ENCODE data around the gene CDC45. TPM values are rescaled to one million over a fixed set of nuclear protein-coding genes. Genes with fewer than 3 reads are reported as not detected.

Gene CDC45
- total RNA-seq, 4 donors from 2014 or later, result 0.39 to 3.9 (median 2.0) TPM

GRCh38 chr22:19478045-19478900, 1.4 kb upstream of the CDC45 start:
- H3K4me3 ChIP-seq (ENCODE audit: low read depth, poor library complexity, severe bottlenecking), result peak overlapping the region; percentile 91
- TF ChIP-seq CTCF (IDR thresholded peaks at IDR 0.05) (no peak), POLR2A (IDR thresholded peaks at IDR 0.05) (no peak)
- intact Hi-C loops (cut with DNase I; ENCODE audit: low total_unique reads), result no loop called here
- no peak for DNase-seq (ENCODE audit: low spot score in 2 of 2)
- WGBS, 2 donors, result 0 to 1% methylated on average over 24 to 29 of the region's 31 CpGs

- 1% methylated on average over 22 to 23 of the region's 42 CpGs for WGBS, 2 donors
- intact Hi-C loops (cut with DNase I; ENCODE audit: low total_unique reads), result no loop called here
- H3K4me3 ChIP-seq (ENCODE audit: low read depth, poor library complexity, severe bottlenecking), result peak within 1 kb of the TSS; percentile 91
- no peak for TF ChIP-seq CTCF (IDR thresholded peaks at IDR 0.05)
- peak; percentile 70 to 95 for DNase-seq (ENCODE audit: low spot score in 2 of 2)
Measured at GRCh38 chr22:19478901-19479354, 792 bp upstream of the CDC45 start, which contains the start of gene UFD1. Gene UFD1, minus strand, starts transcription at chr22:19479193. Its CDS starts 108 bp downstream, at chr22:19479085.

- DNase-seq (ENCODE audit: low spot score in 2 of 2), result no peak
- peak overlapping the region; percentile 43 for H3K4me3 ChIP-seq (ENCODE audit: low read depth, poor library complexity, severe bottlenecking)
- TF ChIP-seq CTCF (IDR thresholded peaks at IDR 0.05), result no peak
- no peak for TF ChIP-seq POLR2A (IDR thresholded peaks at IDR 0.05)
- 0 to 3% methylated on average over 15 of the region's 15 CpGs for WGBS, 2 donors
- intact Hi-C loops (cut with DNase I; ENCODE audit: low total_unique reads), result no loop called here
Measured at GRCh38 chr22:19480173-19480568, 451 bp downstream of the CDC45 start.

GRCh38 chr22:19480789-19481188, 1.1 kb downstream of the CDC45 start:
- DNase-seq (ENCODE audit: low spot score in 2 of 2), result no peak
- intact Hi-C loops (cut with DNase I; ENCODE audit: low total_unique reads), result no loop called here
- WGBS, 2 donors, result 57 to 58% methylated on average over 10 of the region's 10 CpGs
- no peak overlapping the region for H3K4me3 ChIP-seq (ENCODE audit: low read depth, poor library complexity, severe bottlenecking)
- TF ChIP-seq CTCF (IDR thresholded peaks at IDR 0.05) (no peak), POLR2A (IDR thresholded peaks at IDR 0.05) (no peak)

GRCh38 chr22:19482297-19482696, 2.6 kb downstream of the CDC45 start:
- no peak overlapping the region for H3K4me3 ChIP-seq (ENCODE audit: low read depth, poor library complexity, severe bottlenecking)
- no peak for DNase-seq (ENCODE audit: low spot score in 2 of 2)
- WGBS, 2 donors, result 86 to 91% methylated on average over 9 of the region's 9 CpGs
- TF ChIP-seq CTCF (IDR thresholded peaks at IDR 0.05) (no peak), POLR2A (IDR thresholded peaks at IDR 0.05) (no peak)
- intact Hi-C loops (cut with DNase I; ENCODE audit: low total_unique reads), result no loop called here
